ENCODE measurements around the gene HOGA1.

The HOGA1 gene

GRCh38 chr10:97584060-97584797 is at the start of gene HOGA1:
Gene HOGA1 (plus strand): TSS chr10:97584389. CDS start chr10:97584704, 315 bp downstream.
- H3K4me3 ChIP-seq (ENCODE audit: low read depth, low read length) = no peak within 1 kb of the TSS
- no peak for DNase-seq (ENCODE audit: low read depth)
- no peak for TF ChIP-seq POLR2A (IDR thresholded peaks at IDR 0.05; ENCODE audit: extremely low read depth, insufficient read length)
- no peak for TF ChIP-seq MYC (IDR thresholded peaks at IDR 0.05; ENCODE audit: low read depth, low read length)
- TF ChIP-seq CTCF (IDR thresholded peaks at IDR 0.05; ENCODE audit: low read depth, low read length) = no peak
- TF ChIP-seq MAX (IDR thresholded peaks at IDR 0.05; ENCODE audit: low read depth, low read length) = no peak

- peak; percentile 87 for TF ChIP-seq CTCF (IDR thresholded peaks at IDR 0.05; ENCODE audit: low read depth, low read length)
- no peak for TF ChIP-seq MYC (IDR thresholded peaks at IDR 0.05; ENCODE audit: low read depth, low read length)
- DNase-seq (ENCODE audit: low read depth) = peak; percentile 61
- no peak overlapping the region for H3K4me3 ChIP-seq (ENCODE audit: low read depth, low read length)
These were observed 49.3 kb upstream of the HOGA1 start for GRCh38 chr10:97534746-97535367.

- no peak for TF ChIP-seq MAX (IDR thresholded peaks at IDR 0.05; ENCODE audit: low read depth, low read length)
- no peak for TF ChIP-seq MYC (IDR thresholded peaks at IDR 0.05; ENCODE audit: low read depth, low read length)
- no peak overlapping the region for H3K4me3 ChIP-seq (ENCODE audit: low read depth, low read length)
- DNase-seq (ENCODE audit: low read depth) = no peak
These were observed 46.9 kb upstream of the HOGA1 start for GRCh38 chr10:97537186-97537869.

GRCh38 chr10:97538411-97538810 is 45.8 kb upstream of the HOGA1 start:
- no peak overlapping the region for H3K4me3 ChIP-seq (ENCODE audit: low read depth, low read length)
- TF ChIP-seq MYC (IDR thresholded peaks at IDR 0.05; ENCODE audit: low read depth, low read length) (no peak), POLR2A (IDR thresholded peaks at IDR 0.05; ENCODE audit: extremely low read depth, insufficient read length) (no peak), MAX (IDR thresholded peaks at IDR 0.05; ENCODE audit: low read depth, low read length) (no peak), CTCF (IDR thresholded peaks at IDR 0.05; ENCODE audit: low read depth, low read length) (no peak)
- DNase-seq (ENCODE audit: low read depth) = no peak

GRCh38 chr10:97538839-97539238 is 45.4 kb upstream of the HOGA1 start:
- H3K4me3 ChIP-seq (ENCODE audit: low read depth, low read length) = no peak overlapping the region
- DNase-seq (ENCODE audit: low read depth) = no peak
- no peak for TF ChIP-seq MAX (IDR thresholded peaks at IDR 0.05; ENCODE audit: low read depth, low read length)
- no peak for TF ChIP-seq MYC (IDR thresholded peaks at IDR 0.05; ENCODE audit: low read depth, low read length)
- no peak for TF ChIP-seq POLR2A (IDR thresholded peaks at IDR 0.05; ENCODE audit: extremely low read depth, insufficient read length)
- TF ChIP-seq CTCF (IDR thresholded peaks at IDR 0.05; ENCODE audit: low read depth, low read length) = no peak

GRCh38 chr10:97539523-97540200 is 44.5 kb upstream of the HOGA1 start:
- no peak overlapping the region for H3K4me3 ChIP-seq (ENCODE audit: low read depth, low read length)
- peak; percentile 26 for DNase-seq (ENCODE audit: low read depth)
- TF ChIP-seq MYC (IDR thresholded peaks at IDR 0.05; ENCODE audit: low read depth, low read length) = no peak
- TF ChIP-seq POLR2A (IDR thresholded peaks at IDR 0.05; ENCODE audit: extremely low read depth, insufficient read length) = no peak
- TF ChIP-seq MAX (IDR thresholded peaks at IDR 0.05; ENCODE audit: low read depth, low read length) = no peak
- no peak for TF ChIP-seq CTCF (IDR thresholded peaks at IDR 0.05; ENCODE audit: low read depth, low read length)
